Hepatocyte (in vitro differentiated cells): Measurements from ENCODE around the gene ARIH2.

Source experiments
- CTCF ChIP-seq: fragments of 200-600 bp; sonication (generic); IDR thresholded peaks from 2 replicates; pipeline ENCODE4 v1.5.1; 2016; ENCODE audit warnings: antibody characterized with exemption, mild to moderate bottlenecking; ENCODE audit not compliant: poor library complexity
- EZH2phosphoT487 ChIP-seq: fragments of 200-600 bp; sonication (generic); IDR thresholded peaks from one replicate; pipeline ENCODE4 v1.6.1; 2018; ENCODE audit warnings: antibody characterized with exemption, mild to moderate bottlenecking, low read depth, moderate library complexity; ENCODE audit not compliant: unreplicated experiment, severe bottlenecking

GRCh38 chr3:48962939-48963338 lies 44.3 kb downstream of the ARIH2 start:
- TF ChIP-seq CTCF (no peak), EZH2phosphoT487 (no peak)
